GM12878 (cell line): ENCODE measurements around the gene ITIH5. TPM values are rescaled to one million over a fixed set of nuclear protein-coding genes. Genes with fewer than 3 reads are reported as not detected.

Source experiments
- ATAC-seq: fragments of 200-7000 bp; cut with Tn5 transposase; 3 replicates; pipeline ENCODE4 v1.9.1; 2020; ENCODE audit warnings: mild to moderate bottlenecking, moderate library complexity
- BruUV-seq: library from RNA; stranded (reverse); fragments of 400-500 nt; replicated peaks from 2 replicates; lab custom pipeline; 2021; lab: Mats Ljungman, UMichigan
- CTCF ChIA-PET: fragments of 300-600 bp; sonication (Branson Sonifier 250); formaldehyde crosslinking; extraction: SDS; loops from one replicate; lab custom pipeline; 2021; ENCODE audit warnings: inconsistent platforms; lab: Yijun Ruan, JAX
- POLR2A ChIA-PET: fragments of 350-600 bp; formaldehyde crosslinking; extraction: SDS; loops from one replicate; lab custom pipeline; 2021; ENCODE audit warnings: inconsistent platforms; lab: Charles Lee
- RAD21 ChIA-PET: fragments of 300-600 bp; sonication (Branson Sonifier 250); formaldehyde crosslinking; loops from one replicate; lab custom pipeline; 2023; ENCODE audit warnings: antibody characterized with exemption; ENCODE audit not compliant: unreplicated experiment; lab: Charles Lee
- SMC1A ChIA-PET: fragments of 300-600 bp; sonication (Branson Sonifier 250); formaldehyde crosslinking; loops from one replicate; lab custom pipeline; 2023; ENCODE audit not compliant: unreplicated experiment, uncharacterized antibody; lab: Charles Lee
- DNase-seq: peaks from one replicate; pipeline ENCODE4 v3.0.0-alpha.2; 2011; ENCODE audit warnings: low read depth, low spot score
- FAIRE-seq: peaks from 3 replicates; lab custom pipeline; 2011; peaks lifted over from hg19 to GRCh38; lab: Jason Lieb, UNC
- H2AFZ ChIP-seq: 2 replicates; pipeline ENCODE4 v1.6.0; 2011; ENCODE audit warnings: low read depth, low read length, control low read depth; ENCODE audit not compliant: control insufficient read depth
- H3K27ac ChIP-seq: 2 replicates; pipeline ENCODE4 v1.5.1; 2011; ENCODE audit warnings: control low read depth; ENCODE audit not compliant: control insufficient read depth, insufficient read depth
- H3K27me3 ChIP-seq, 2 experiments: replicated peaks in 1 of 2; 2 replicates each; pipeline versions ENCODE4 v1.6.0 to v1.6.1; 2011; ENCODE audit warnings: low read length in 1 of 2; ENCODE audit not compliant: control insufficient read depth in 2 of 2, insufficient read depth in 2 of 2
- H3K36me3 ChIP-seq, 2 experiments: 2 replicates each; pipeline ENCODE4 v1.5.1; 2011; ENCODE audit warnings: low read length in 1 of 2; ENCODE audit not compliant: control insufficient read depth in 2 of 2, insufficient read depth in 2 of 2
- H3K4me1 ChIP-seq: 2 replicates; pipeline ENCODE4 v1.6.1; 2011; ENCODE audit warnings: mild to moderate bottlenecking, low read length, moderate library complexity, mixed read lengths; ENCODE audit not compliant: control insufficient read depth, insufficient read depth
- H3K4me2 ChIP-seq: 2 replicates; pipeline ENCODE4 v1.6.0; 2011; ENCODE audit warnings: control low read depth; ENCODE audit not compliant: control insufficient read depth, insufficient read depth
- H3K4me3 ChIP-seq: fragments of 200-600 bp; sonication (generic); 2 replicates; pipeline ENCODE4 v1.5.1; 2016
- H3K79me2 ChIP-seq: 2 replicates; pipeline ENCODE4 v1.6.0; 2011; ENCODE audit warnings: low read length; ENCODE audit not compliant: control insufficient read depth, insufficient read depth
- H3K9ac ChIP-seq: 2 replicates; pipeline ENCODE4 v1.8.0; 2011; ENCODE audit warnings: low read length, control low read depth, mixed read lengths; ENCODE audit not compliant: control insufficient read depth, insufficient read depth
- H3K9me3 ChIP-seq: replicated peaks from 3 replicates; pipeline ENCODE4 v1.5.1; 2011; ENCODE audit warnings: mild to moderate bottlenecking, low read length; ENCODE audit not compliant: control insufficient read depth, insufficient read depth
- H4K20me1 ChIP-seq: 2 replicates; pipeline ENCODE4 v1.6.0; 2011; ENCODE audit not compliant: control insufficient read depth, insufficient read depth
- CTCF ChIP-seq, 3 experiments: IDR thresholded peaks in 2 of 3; conservative IDR thresholded peaks in 1 of 3; 2 replicates each; pipeline ENCODE4 v1.5.1; 2011; ENCODE audit warnings: low read depth in 3 of 3, low read length in 3 of 3, mild to moderate bottlenecking in 3 of 3, control low read depth in 2 of 3, moderate library complexity in 2 of 3, inconsistent platforms in 1 of 3, mixed read lengths in 1 of 3; ENCODE audit not compliant: control insufficient read depth in 2 of 3, insufficient read depth in 1 of 3; ENCODE audit errors: extremely low read depth in 1 of 3
- HDAC2 ChIP-seq: fragments of 200-600 bp; sonication (generic); IDR thresholded peaks from 2 replicates; pipeline ENCODE4 v1.6.1; 2017
- MTA2 ChIP-seq: fragments of 450-650 bp; IDR thresholded peaks from 2 replicates; pipeline ENCODE4 v1.6.1; 2016; ENCODE audit warnings: low read depth, mild to moderate bottlenecking, moderate library complexity
- MYC ChIP-seq: IDR thresholded peaks from 2 replicates; pipeline ENCODE4 v1.6.1; 2011; ENCODE audit warnings: mild to moderate bottlenecking, low read length, moderate library complexity, inconsistent platforms; ENCODE audit not compliant: insufficient read depth, insufficient replicate concordance, insufficient read length, severe bottlenecking
- PAX8 ChIP-seq: fragments of 450-650 bp; IDR thresholded peaks from 2 replicates; pipeline ENCODE4 v1.6.1; 2017; ENCODE audit warnings: mild to moderate bottlenecking, moderate library complexity
- TAF1 ChIP-seq: IDR thresholded peaks from 2 replicates; pipeline ENCODE4 v1.6.1; 2011; ENCODE audit warnings: mild to moderate bottlenecking, low read depth, low read length, borderline replicate concordance
- ZZZ3 ChIP-seq: IDR thresholded peaks from 2 replicates; pipeline ENCODE4 v1.6.1; 2011; ENCODE audit warnings: low read depth; ENCODE audit not compliant: control insufficient read depth, insufficient read length
- WGBS: methylation state at CpG from one replicate; pipeline ENCODE4 v1.1.6; 2016; ENCODE audit warnings: low lambda C conversion rate; ENCODE audit not compliant: insufficient replicate concordance, insufficient coverage; ENCODE audit errors: missing lambda C conversion rate; 5-methylcytosine and 5-hydroxymethylcytosine counted together
- in situ Hi-C: fragments of 300-500 bp; cut with MboI; formaldehyde crosslinking; loops from 9 replicates; pipeline ENCODE4 v1.14.3; 2018; ENCODE audit warnings: mixed read lengths
- intact Hi-C: fragments of 100-400 bp; cut with micrococcal nuclease; formaldehyde crosslinking; loops from one replicate; pipeline ENCODE4 v1.14.2; 2022; ENCODE audit not compliant: unreplicated experiment
- polyA plus RNA-seq, 11 experiments: library from polyadenylated mRNA; depleted of rRNA in 4 of 11; unstranded in 6 of 11; stranded (reverse) in 5 of 11; fragments of >200 nt; fragmentation: Nextera tagmentation in 4 of 11; fragmentation: Illumina TruSeq in 1 of 11; extraction: Ambion mirVana in 4 of 11; extraction: Trizol in 1 of 11; gene quantifications; 1 replicate in 1 of 11; 2 replicates in 10 of 11; pipeline versions ENCODE4 v1.2.1 to v1.2.3, GENCODE V29; 2011 to 2016; ENCODE audit warnings: inconsistent platforms in 2 of 11, missing spikeins in 2 of 11, low read depth in 1 of 11
- total RNA-seq, 4 experiments: library from RNA; depleted of rRNA in 3 of 4; stranded (reverse); fragments of >200 nt in 3 of 4; fragmentation: Illumina TruSeq in 1 of 4; extraction: Trizol in 1 of 4; gene quantifications; 2 replicates each; pipeline versions ENCODE4 v1.2.1 to v1.2.3, GENCODE V29; 2013 to 2021

Gene ITIH5
- total and polyA plus RNA-seq, 10 of the 15 experiments (the other 5 are each of a cell fraction or from before 2014, with no cell fraction given), result 0.14 to 0.43 (median 0.21) TPM; not detected in 7

- no peak for TF ChIP-seq PAX8
- TF ChIP-seq TAF1, result no peak
- Histone ChIP-seq H3K9ac (no peak overlapping the region), H4K20me1 (no peaks in the 10 kb centered on the region), H3K36me3 (no peaks in the 10 kb centered on the region), H3K4me1 (peaks cover 6% of the 10 kb centered on the region), H3K27me3 (no peaks in the 10 kb centered on the region), H2AFZ (no peak overlapping the region), H3K9me3 (peaks cover 9% of the 10 kb centered on the region; the same call in 2 of the 3 replicates), H3K4me2 (no peak overlapping the region), H3K27ac (no peak overlapping the region), H3K79me2 (no peaks in the 10 kb centered on the region), H3K4me3 (no peak overlapping the region)
- intact Hi-C loops, result no loop called here
- WGBS, result 50% methylated on average over 3 of the region's 3 CpGs
- RAD21 ChIA-PET, result interaction anchor here (1.0 to 1.6 kb wide), 3 partner anchors 12 to 41 kb away, joined by 3 to 4 read pairs (median 4); no protein-coding TSS in a partner anchor
- no peak for DNase-seq
- POLR2A ChIA-PET, result interaction anchor here (0.7 kb wide), 1 partner anchor 27 kb away, joined by 4 read pairs; no protein-coding TSS in a partner anchor
- no peak for FAIRE-seq
- no peak for ATAC-seq
- BruUV-seq, result no TSS peak
- SMC1A ChIA-PET, result interaction anchor here (0.6 to 1.0 kb wide), 3 partner anchors 15 to 42 kb away, joined by 3 to 4 read pairs (median 3); no protein-coding TSS in a partner anchor
- in situ Hi-C loops, result no loop called here
- CTCF ChIA-PET, result interaction anchor here (0.7 to 0.9 kb wide), 2 partner anchors 21 to 96 kb away, joined by 3 to 4 read pairs; no protein-coding TSS in a partner anchor
Measured at GRCh38 chr10:7513455-7513854, 153.3 kb downstream of the ITIH5 start.

- H3K27me3 ChIP-seq, result no peaks in the 10 kb centered on the region
- H3K9me3 ChIP-seq, result peaks cover 9% of the 10 kb centered on the region; the same call in 2 of the 3 replicates
- ATAC-seq (no peak), FAIRE-seq (no peak), DNase-seq (no peak)
- H2AFZ ChIP-seq, result peak overlapping the region; percentile 81
- no peaks in the 10 kb centered on the region for H4K20me1 ChIP-seq
- 29% methylated on average over 7 of the region's 7 CpGs for WGBS
- no peaks in the 10 kb centered on the region for H3K79me2 ChIP-seq
- no TSS peak for BruUV-seq
- ChIA-PET RAD21 (no interaction called here), SMC1A (interaction anchor here (0.9 kb wide), 1 partner anchor 20 kb away, joined by 4 read pairs; no protein-coding TSS in a partner anchor), CTCF (no interaction called here), POLR2A (no interaction called here)
- H3K4me3 ChIP-seq, result no peak overlapping the region
- H3K4me1 ChIP-seq, result peaks cover 12% of the 10 kb centered on the region
- intact Hi-C loops (no loop called here), in situ Hi-C loops (no loop called here)
- no peak overlapping the region for H3K27ac ChIP-seq
- no peak overlapping the region for H3K9ac ChIP-seq
- no peak overlapping the region for H3K4me2 ChIP-seq
- TF ChIP-seq MYC (no peak), MTA2 (peak; percentile 14; the same call in 1 of the 2 replicates), HDAC2 (no peak), ZZZ3 (no peak), CTCF (IDR thresholded peaks at IDR 0.05 in 2 of 3, conservative IDR thresholded peaks at IDR 0.05 in 1 of 3; ENCODE audit: control insufficient read depth in 2 of 3, extremely low read depth in 1 of 3, insufficient read depth in 1 of 3, low read depth in 3 of 3, low read length in 3 of 3) (0 out of 6 replicates have a peak, but pooled peaks of 1 of the 3 experiments have one; percentile 4)
- H3K36me3 ChIP-seq, result no peaks in the 10 kb centered on the region
Measured at GRCh38 chr10:7512487-7512886, 154.3 kb downstream of the ITIH5 start.
